Activated CD4-positive, alpha-beta T cell treated with anti-CD3 and anti-CD28 coated beads, Interleukin-2, amount 10 ng/mL, durations not matched to agents 7 days and 5 days (primary cell): ENCODE data around the gene SESN1. TPM values are rescaled to one million over a fixed set of nuclear protein-coding genes. Genes with fewer than 3 reads are reported as not detected.
"Not testable (repeated sequence)": the region's sequence is repeated elsewhere in the genome, so short reads cannot be mapped to it uniquely, and the experiment has no call there.

Experiments
- CTCF ChIA-PET: fragments of 350-600 bp; sonication (Branson Sonifier 250); formaldehyde crosslinking; loops from one replicate; lab custom pipeline; 2021; ENCODE audit warnings: antibody characterized with exemption; lab: Charles Lee
- POLR2A ChIA-PET: fragments of 350-600 bp; sonication (Branson Sonifier 250); formaldehyde crosslinking; loops from one replicate; lab custom pipeline; 2021; ENCODE audit warnings: antibody characterized with exemption; lab: Charles Lee
- DNase-seq: peaks from one replicate; pipeline ENCODE4 v3.0.0-alpha.2; 2020
- H3K27ac Mint-ChIP-seq: one replicate; pipeline ENCODE4 v1.8.0; 2021; ENCODE audit warnings: mild to moderate bottlenecking, moderate library complexity, mixed read lengths
- H3K27me3 Mint-ChIP-seq: one replicate; pipeline ENCODE4 v1.8.0; 2021; ENCODE audit warnings: mixed read lengths
- H3K36me3 Mint-ChIP-seq: one replicate; pipeline ENCODE4 v1.8.0; 2021; ENCODE audit warnings: low read depth, mixed read lengths
- H3K4me1 Mint-ChIP-seq: one replicate; pipeline ENCODE4 v1.8.0; 2021; ENCODE audit warnings: mixed read lengths
- H3K4me3 Mint-ChIP-seq: one replicate; pipeline ENCODE4 v1.8.0; 2021; ENCODE audit warnings: mild to moderate bottlenecking, moderate library complexity, mixed read lengths
- H3K9me3 Mint-ChIP-seq: one replicate; pipeline ENCODE4 v1.8.0; 2021; ENCODE audit warnings: mixed read lengths
- total RNA-seq, 2 experiments: library from RNA; stranded (reverse); gene quantifications; one replicate each; pipeline ENCODE4 v1.2.3, GENCODE V29; 2021

Gene SESN1
- total RNA-seq, 2 experiments from 2014 or later = 19.9 to 21.6 TPM

GRCh38 chr6:109117346-109118035 is 22.8 kb upstream of the SESN1 start:
- ChIA-PET CTCF (no interaction called here), POLR2A (no interaction called here)
- Mint-ChIP-seq H3K27ac (no peak overlapping the region), H3K27me3 (no peaks in the 10 kb centered on the region), H3K9me3 (no peaks in the 10 kb centered on the region), H3K4me3 (no peak overlapping the region), H3K36me3 (peaks cover 5% of the 10 kb centered on the region), H3K4me1 (peaks cover 17% of the 10 kb centered on the region)
- no peak for DNase-seq

- H3K9me3 Mint-ChIP-seq, POLR2A ChIA-PET, H3K4me1 Mint-ChIP-seq, H3K4me3 Mint-ChIP-seq, H3K27me3 Mint-ChIP-seq, DNase-seq, CTCF ChIA-PET, H3K27ac Mint-ChIP-seq: not testable (repeated sequence)
- H3K36me3 Mint-ChIP-seq = peaks cover 24% of the 10 kb centered on the region
Observed at GRCh38 chr6:109112663-109113062, 18.0 kb upstream of the SESN1 start.

- H3K4me1 Mint-ChIP-seq, H3K4me3 Mint-ChIP-seq, DNase-seq, H3K27ac Mint-ChIP-seq, CTCF ChIA-PET, POLR2A ChIA-PET, H3K9me3 Mint-ChIP-seq, H3K27me3 Mint-ChIP-seq: not testable (repeated sequence)
- peaks cover 23% of the 10 kb centered on the region for H3K36me3 Mint-ChIP-seq
Observed at GRCh38 chr6:109109663-109110062, 15.0 kb upstream of the SESN1 start.

GRCh38 chr6:109105681-109106080 is 11.0 kb upstream of the SESN1 start:
- Mint-ChIP-seq H3K4me1 (peaks cover 2% of the 10 kb centered on the region), H3K36me3 (peaks cover 27% of the 10 kb centered on the region), H3K27ac (no peak overlapping the region), H3K9me3 (no peaks in the 10 kb centered on the region), H3K27me3 (no peaks in the 10 kb centered on the region), H3K4me3 (no peak overlapping the region)
- DNase-seq = no peak
- POLR2A ChIA-PET = no interaction called here
- CTCF ChIA-PET = interaction anchor here (1.0 kb wide), 1 partner anchor 66 kb away, joined by 3 read pairs; no protein-coding TSS in a partner anchor

- ChIA-PET CTCF (interaction anchor here (0.7 kb wide), 1 partner anchor 39 kb away, joined by 3 read pairs; no protein-coding TSS in a partner anchor), POLR2A (interaction anchor here (1.5 kb wide), 1 partner anchor 9 kb away, joined by 8 read pairs; the partner anchor contains the start of genes CEP57L1 and SESN1)
- H3K4me1 Mint-ChIP-seq = peaks cover 4% of the 10 kb centered on the region
- H3K27me3 Mint-ChIP-seq = no peaks in the 10 kb centered on the region
- H3K4me3 Mint-ChIP-seq = no peak overlapping the region
- H3K9me3 Mint-ChIP-seq = no peaks in the 10 kb centered on the region
- no peak for DNase-seq
- peaks cover 21% of the 10 kb centered on the region for H3K36me3 Mint-ChIP-seq
- H3K27ac Mint-ChIP-seq = no peak overlapping the region
Observed at GRCh38 chr6:109104512-109104911, 9.9 kb upstream of the SESN1 start.

- Mint-ChIP-seq H3K4me1 (peaks cover 8% of the 10 kb centered on the region), H3K27me3 (no peaks in the 10 kb centered on the region), H3K27ac (no peak overlapping the region), H3K9me3 (no peaks in the 10 kb centered on the region), H3K36me3 (peaks cover 21% of the 10 kb centered on the region), H3K4me3 (no peak overlapping the region)
- ChIA-PET CTCF (interaction anchor here (0.7 kb wide), 1 partner anchor 40 kb away, joined by 3 read pairs; no protein-coding TSS in a partner anchor), POLR2A (interaction anchor here (1.5 kb wide), 1 partner anchor 9 kb away, joined by 8 read pairs; the partner anchor contains the start of genes CEP57L1 and SESN1)
- DNase-seq = no peak
Observed at GRCh38 chr6:109103942-109104341, 9.3 kb upstream of the SESN1 start.

- ChIA-PET CTCF (no interaction called here), POLR2A (no interaction called here)
- Mint-ChIP-seq H3K27me3 (no peaks in the 10 kb centered on the region), H3K4me3 (no peak overlapping the region), H3K9me3 (no peaks in the 10 kb centered on the region), H3K4me1 (peaks cover 14% of the 10 kb centered on the region), H3K27ac (no peak overlapping the region), H3K36me3 (peaks cover 19% of the 10 kb centered on the region)
- no peak for DNase-seq
Observed at GRCh38 chr6:109102762-109103161, 8.1 kb upstream of the SESN1 start.

GRCh38 chr6:109097661-109098060 is 3.0 kb upstream of the SESN1 start:
- ChIA-PET CTCF (no interaction called here), POLR2A (no interaction called here)
- H3K27ac Mint-ChIP-seq = no peak overlapping the region
- peaks cover 23% of the 10 kb centered on the region for H3K36me3 Mint-ChIP-seq
- H3K4me1 Mint-ChIP-seq = peaks cover 42% of the 10 kb centered on the region
- no peak overlapping the region for H3K4me3 Mint-ChIP-seq
- H3K9me3 Mint-ChIP-seq = no peaks in the 10 kb centered on the region
- H3K27me3 Mint-ChIP-seq = no peaks in the 10 kb centered on the region
- DNase-seq = no peak

- H3K36me3 Mint-ChIP-seq = peaks cover 16% of the 10 kb centered on the region
- no peaks in the 10 kb centered on the region for H3K27me3 Mint-ChIP-seq
- peaks cover 57% of the 10 kb centered on the region for H3K4me1 Mint-ChIP-seq
- ChIA-PET CTCF (no interaction called here), POLR2A (no interaction called here)
- H3K4me3 Mint-ChIP-seq = peak overlapping the region; percentile 92
- DNase-seq = no peak
- H3K9me3 Mint-ChIP-seq = no peaks in the 10 kb centered on the region
- H3K27ac Mint-ChIP-seq = peak overlapping the region; percentile 99
Observed at GRCh38 chr6:109096208-109096607, 1.6 kb upstream of the SESN1 start.

GRCh38 chr6:109095835-109096084 is 1.1 kb upstream of the SESN1 start:
- DNase-seq = no peak
- H3K36me3 Mint-ChIP-seq = peaks cover 12% of the 10 kb centered on the region
- H3K9me3 Mint-ChIP-seq = no peaks in the 10 kb centered on the region
- peak overlapping the region; percentile 99 for H3K27ac Mint-ChIP-seq
- peak overlapping the region; percentile 92 for H3K4me3 Mint-ChIP-seq
- ChIA-PET CTCF (interaction anchor here (0.9 to 2.6 kb wide), 3 partner anchors 10 to 537 kb away, joined by 3 to 10 read pairs (median 4); no protein-coding TSS in a partner anchor), POLR2A (interaction anchor here (1.5 kb wide), 1 partner anchor 8 kb away, joined by 8 read pairs; no protein-coding TSS in a partner anchor)
- H3K27me3 Mint-ChIP-seq = no peaks in the 10 kb centered on the region
- H3K4me1 Mint-ChIP-seq = peaks cover 59% of the 10 kb centered on the region

GRCh38 chr6:109095036-109095834 is 589 bp upstream of the SESN1 start, which contains the start of gene CEP57L1:
Gene CEP57L1, plus strand, starts transcription at chr6:109095507. Its CDS starts 49,715 bp downstream, at chr6:109145222.
- ChIA-PET CTCF (interaction anchor here (0.9 to 2.6 kb wide), 5 partner anchors 10 to 549 kb away, joined by 3 to 10 read pairs (median 4); no protein-coding TSS in a partner anchor), POLR2A (interaction anchor here (1.5 kb wide), 1 partner anchor 9 kb away, joined by 8 read pairs; no protein-coding TSS in a partner anchor)
- Mint-ChIP-seq H3K27me3 (no peaks in the 10 kb centered on the region), H3K27ac (peak within 1 kb of the TSS; percentile 99), H3K4me3 (peak within 1 kb of the TSS; percentile 92), H3K4me1 (peaks cover 59% of the 10 kb centered on the region), H3K36me3 (peaks cover 12% of the 10 kb centered on the region), H3K9me3 (no peaks in the 10 kb centered on the region)
- peak; percentile 96 for DNase-seq

- ChIA-PET POLR2A (interaction anchor here (0.7 to 1.3 kb wide), 2 partner anchors 79 to 289 kb away, joined by 3 read pairs; partner anchors contain the start of gene CD164), CTCF (interaction anchor here (0.6 to 2.6 kb wide), 8 partner anchors 9 to 548 kb away, joined by 3 to 10 read pairs (median 4); no protein-coding TSS in a partner anchor)
- peak; percentile 16 for DNase-seq
- no peaks in the 10 kb centered on the region for H3K9me3 Mint-ChIP-seq
- H3K36me3 Mint-ChIP-seq = peaks cover 7% of the 10 kb centered on the region
- H3K27me3 Mint-ChIP-seq = no peaks in the 10 kb centered on the region
- H3K27ac Mint-ChIP-seq = peak overlapping the region; percentile 91
- peaks cover 52% of the 10 kb centered on the region for H3K4me1 Mint-ChIP-seq
- peak overlapping the region; percentile 92 for H3K4me3 Mint-ChIP-seq
Observed at GRCh38 chr6:109093732-109094415, 772 bp downstream of the SESN1 start.
